GM19463 (cell line): ENCODE data around the gene TCP11L2.

ENCODE experiments used
- ATAC-seq: cut with Tn5 transposase; IDR thresholded peaks from one replicate; pipeline ENCODE4 v1.9.1; 2021; ENCODE audit warnings: mild to moderate bottlenecking, moderate library complexity; ENCODE audit not compliant: unreplicated experiment

The TCP11L2 gene

GRCh38 chr12:106302401-106303201 is at the start of gene TCP11L2:
Gene TCP11L2 (plus strand): TSS chr12:106302733. CDS start chr12:106311076, 8,343 bp downstream.
- ATAC-seq, result peak; percentile 74

DNA sequence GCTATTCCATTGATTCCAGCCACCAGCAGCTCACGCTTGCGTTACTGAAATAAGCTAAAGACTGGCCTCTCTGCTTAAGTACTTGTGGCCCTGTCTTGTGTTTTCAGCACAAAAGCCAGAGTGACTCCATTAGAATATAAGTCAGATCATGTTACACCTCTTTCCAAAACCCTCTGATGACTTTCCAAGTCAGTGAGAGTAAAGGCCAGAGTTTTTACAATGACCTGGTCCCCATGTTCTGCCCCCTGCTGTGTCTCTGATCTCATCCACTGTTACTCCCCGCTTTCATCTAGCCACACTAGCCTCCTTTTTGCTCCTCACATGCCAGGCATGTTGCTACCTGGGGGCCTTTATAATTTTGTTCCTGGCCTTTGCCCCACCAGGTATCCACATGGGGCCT is 47.8 kb upstream of the TCP11L2 start:
- no peak for ATAC-seq

DNA sequence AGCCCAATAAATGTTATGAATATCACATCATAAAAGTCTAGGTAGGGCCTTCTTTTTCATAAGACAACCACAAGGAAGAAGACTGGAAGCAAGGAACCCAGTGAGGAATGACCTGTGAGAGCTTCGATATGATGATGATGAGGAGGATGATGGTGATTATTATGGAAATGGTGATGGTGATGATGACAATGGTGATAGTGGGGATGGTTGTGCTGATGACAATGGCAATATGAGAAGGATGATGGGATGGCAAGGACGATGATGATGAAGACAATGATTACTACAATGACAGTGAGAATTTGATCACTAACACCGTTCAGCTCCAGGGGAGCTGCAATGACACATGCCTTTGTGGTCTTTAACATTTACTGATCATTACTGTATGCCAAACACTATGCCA is 47.0 kb upstream of the TCP11L2 start:
- ATAC-seq, result no peak

- no peak for ATAC-seq
These were observed 46.6 kb upstream of the TCP11L2 start for GRCh38 chr12:106255952-106256351.

DNA sequence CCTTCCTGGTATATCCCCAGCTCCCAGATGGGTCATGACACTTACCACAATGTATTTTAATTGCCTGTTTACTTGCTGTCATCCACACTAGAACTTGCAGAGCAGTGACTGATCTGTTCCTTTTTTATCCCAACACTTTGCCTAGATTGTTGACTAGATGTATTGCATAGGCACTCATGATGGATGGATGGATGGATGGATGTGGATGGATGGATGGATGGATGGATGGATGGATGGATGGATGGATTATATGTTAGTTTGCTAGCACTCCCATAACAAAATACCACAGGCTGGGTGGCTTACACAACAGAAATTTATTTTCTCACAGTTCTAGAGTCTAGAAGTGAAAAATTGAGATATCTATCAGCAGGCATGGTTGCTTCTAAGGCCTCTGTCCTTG is 46.0 kb upstream of the TCP11L2 start:
- no peak for ATAC-seq

GRCh38 chr12:106258226-106258625 is 44.3 kb upstream of the TCP11L2 start:
- ATAC-seq, result no peak

DNA sequence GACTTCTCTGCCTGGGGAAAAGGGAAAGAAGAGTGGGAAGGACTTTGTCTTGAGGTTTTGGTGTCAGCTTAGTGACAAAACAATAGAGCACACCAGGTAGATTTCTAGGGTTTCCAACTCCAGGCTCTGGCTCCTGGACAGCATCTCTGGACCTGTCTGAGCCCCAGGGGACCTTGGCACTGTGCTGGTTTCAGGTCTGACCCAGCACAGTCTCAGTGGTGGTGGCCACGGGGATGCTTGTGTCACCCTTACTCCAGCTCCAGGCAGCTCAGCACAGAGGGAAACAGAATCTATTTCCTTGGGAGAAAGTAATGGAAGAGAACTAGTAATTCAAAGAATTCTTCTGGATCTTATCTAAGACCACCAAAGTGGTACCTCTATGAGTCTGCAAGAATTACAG is 43.6 kb upstream of the TCP11L2 start:
- ATAC-seq, result no peak

GRCh38 chr12:106265116-106265515 is 37.4 kb upstream of the TCP11L2 start:
- ATAC-seq, result no peak

GRCh38 chr12:106267535-106267934 is 35.0 kb upstream of the TCP11L2 start:
- no peak for ATAC-seq

DNA sequence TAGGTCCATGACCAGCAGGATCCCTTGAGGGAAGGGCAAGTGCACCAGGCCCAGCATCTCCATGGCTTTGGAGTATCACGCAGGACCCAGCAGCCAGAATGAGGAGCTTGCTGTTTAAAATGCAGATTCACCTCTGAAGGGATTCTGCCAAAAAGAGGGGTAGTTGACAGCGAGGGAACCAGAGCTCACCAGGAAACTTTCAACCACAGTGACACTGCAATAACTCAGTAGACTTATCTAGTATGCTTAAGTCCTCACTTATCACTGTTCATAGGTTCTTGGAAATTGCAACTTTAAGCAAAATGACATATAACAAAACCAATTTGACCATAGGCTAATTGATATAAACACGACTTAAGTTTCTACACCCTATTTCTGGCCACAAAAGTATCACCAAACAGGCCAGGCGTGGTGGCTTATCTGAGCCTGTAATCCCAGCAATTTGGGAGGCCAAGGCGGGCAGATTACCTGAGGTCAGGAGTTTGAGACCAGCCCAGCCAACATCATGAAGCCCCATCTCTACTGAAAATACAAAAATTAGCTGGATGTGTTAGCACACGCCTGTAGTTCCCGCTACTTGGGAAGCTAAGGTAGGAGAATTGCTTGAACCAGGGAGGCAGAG is 33.3 kb upstream of the TCP11L2 start:
- ATAC-seq, result no peak

DNA sequence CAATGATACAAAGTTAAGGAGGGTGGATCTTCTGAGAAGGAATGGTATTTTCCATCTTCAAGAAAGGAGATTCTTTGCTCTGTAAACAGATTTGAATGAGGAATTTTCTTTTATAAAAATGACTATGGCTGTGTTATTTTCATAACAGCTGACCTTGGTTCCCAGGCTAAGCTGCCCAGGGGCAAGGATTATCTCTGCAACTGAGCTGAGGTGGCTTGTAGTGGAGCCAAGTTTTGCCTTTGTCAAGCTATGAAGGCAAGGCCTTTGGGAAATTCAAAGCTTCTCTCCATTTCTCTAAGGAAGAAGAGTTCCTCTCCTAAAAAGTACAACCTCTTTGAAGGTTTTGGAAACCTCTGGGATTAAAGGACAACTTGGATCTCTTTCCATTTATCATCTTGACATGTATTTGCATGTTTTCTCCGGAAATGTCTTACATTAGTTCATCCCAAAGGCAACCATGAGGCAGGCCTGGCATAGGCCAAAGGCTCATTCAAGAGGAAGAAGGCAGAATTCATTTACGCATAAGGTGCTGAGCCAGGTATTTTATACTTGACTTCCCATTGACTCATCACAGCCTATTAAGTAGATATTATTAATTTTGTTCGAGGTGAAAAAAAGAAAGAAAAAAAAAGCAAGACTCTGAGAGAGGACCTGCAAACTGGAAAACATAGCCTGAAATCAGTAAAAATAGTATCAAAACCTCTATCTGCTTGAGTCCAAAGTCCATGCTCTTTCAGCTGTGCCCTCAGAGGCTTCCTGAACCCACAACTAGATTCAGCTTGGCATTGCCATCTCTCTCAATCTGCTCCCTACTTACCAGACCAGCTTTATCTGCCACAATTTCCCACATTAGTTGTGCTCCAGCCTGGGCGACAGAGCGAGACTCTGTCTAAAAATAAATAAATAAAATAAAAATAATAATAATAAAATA is 30.7 kb upstream of the TCP11L2 start:
- no peak for ATAC-seq

DNA sequence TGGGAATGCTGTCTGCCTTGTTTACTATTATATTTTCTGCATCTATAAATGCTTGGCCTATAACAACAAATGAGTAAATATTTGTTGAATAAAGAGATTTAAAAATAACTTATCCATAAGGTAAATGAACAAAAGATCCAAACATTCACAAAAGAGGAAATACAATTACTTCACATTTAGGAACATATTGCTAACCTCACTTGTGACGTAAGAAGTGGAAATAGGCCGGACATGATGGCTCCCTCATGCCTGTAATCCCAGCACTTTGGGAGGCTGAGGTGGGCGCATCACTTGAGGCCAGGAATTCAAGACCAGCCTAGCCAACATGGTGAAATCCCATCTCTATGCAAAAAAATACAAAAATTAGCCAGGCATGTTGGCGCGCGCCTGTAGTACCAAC is 29.0 kb upstream of the TCP11L2 start:
- ATAC-seq, result no peak

GRCh38 chr12:106274012-106274411 is 28.5 kb upstream of the TCP11L2 start:
- ATAC-seq, result no peak

- ATAC-seq, result peak; percentile 8
These were observed 27.9 kb upstream of the TCP11L2 start for GRCh38 chr12:106274575-106275121.

DNA sequence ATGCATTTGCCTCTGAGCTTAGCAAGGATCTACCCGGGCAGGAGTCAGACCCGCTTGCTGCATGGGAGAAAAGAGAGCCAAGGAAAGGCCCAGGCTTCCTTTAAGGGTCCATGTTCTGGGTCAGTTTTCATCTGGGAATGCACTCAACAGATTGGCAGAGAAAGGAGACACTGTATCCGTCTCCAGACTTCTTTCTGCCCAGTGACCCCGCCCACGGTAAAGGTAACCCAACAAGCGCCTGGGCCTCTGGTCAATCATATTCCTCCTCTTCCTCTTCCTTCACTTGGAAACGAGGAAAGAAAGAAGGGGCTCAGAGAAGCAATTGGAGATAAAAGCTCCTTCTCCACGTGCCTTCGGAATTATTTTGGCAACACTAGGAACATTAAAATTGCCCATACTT is 27.1 kb upstream of the TCP11L2 start:
- ATAC-seq, result no peak

- ATAC-seq, result peak; percentile 60
These were observed 26.3 kb upstream of the TCP11L2 start for GRCh38 chr12:106276032-106276740.

- ATAC-seq, result no peak
These were observed 22.4 kb upstream of the TCP11L2 start for GRCh38 chr12:106280106-106280505.

DNA sequence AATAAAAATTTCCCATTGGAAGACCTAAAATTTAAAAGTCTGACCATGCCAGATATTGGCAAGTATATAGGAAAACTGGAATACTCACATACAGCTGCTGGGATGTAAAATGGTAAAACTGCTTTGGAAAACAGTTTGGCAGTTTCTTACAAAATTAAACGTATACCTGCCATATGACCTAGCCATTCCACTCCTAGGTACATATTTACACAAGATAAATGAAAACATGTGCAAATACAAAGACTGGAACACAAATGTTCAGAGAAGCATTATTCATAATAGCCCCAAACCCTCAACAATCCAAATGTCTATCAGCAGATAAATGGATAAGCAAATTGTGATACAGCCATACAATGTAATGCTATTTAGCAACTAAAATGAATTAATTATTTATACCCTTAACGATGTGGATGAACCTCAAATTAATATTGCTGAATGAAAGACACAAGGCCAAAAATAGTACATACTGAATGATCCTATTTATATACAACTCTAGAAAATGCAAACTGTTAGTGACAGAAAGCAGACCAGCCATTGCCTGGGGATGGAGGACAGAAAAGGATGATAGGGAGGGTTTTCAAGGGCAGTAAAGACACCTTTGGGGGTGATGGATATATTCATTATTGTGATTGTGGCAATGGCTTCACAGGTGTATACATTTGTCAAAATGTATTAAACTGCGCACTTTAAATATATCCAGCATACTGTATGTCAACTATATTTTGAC is 21.3 kb upstream of the TCP11L2 start:
- no peak for ATAC-seq

- no peak for ATAC-seq
These were observed 20.7 kb upstream of the TCP11L2 start for GRCh38 chr12:106281804-106282203.
